Measurements from ENCODE around the gene RELN. TPM values are rescaled to one million over a fixed set of nuclear protein-coding genes. Genes with fewer than 3 reads are reported as not detected.
"Not testable (repeated sequence)": the region's sequence is repeated elsewhere in the genome, so short reads cannot be mapped to it uniquely, and the experiment has no call there.

The RELN gene
- total RNA-seq, 2 donors from 2014 or later = 1.5 to 1.6 TPM

- ATAC-seq = no peak
Measured at GRCh38 chr7:103810112-103810744, 179.2 kb downstream of the RELN start.

GRCh38 chr7:103809229-103809994, 180.0 kb downstream of the RELN start:
- intact Hi-C loops (cut with DNase I, micrococcal nuclease) = no loop called here
- ATAC-seq (peak; percentile 27), DNase-seq (no peak)

More at GRCh38 chr7:103810112-103810744, 179.2 kb downstream of the RELN start:
- intact Hi-C loops (cut with DNase I, micrococcal nuclease) = no loop called here
- no peak for DNase-seq

GRCh38 chr7:103805346-103805745, 184.1 kb downstream of the RELN start:
- DNase-seq (no peak), ATAC-seq (no peak)
- intact Hi-C loops (cut with DNase I, micrococcal nuclease) = no loop called here

- ATAC-seq (no peak), DNase-seq (no peak)
- intact Hi-C loops (cut with DNase I, micrococcal nuclease) = no loop called here
Measured at GRCh38 chr7:103803631-103804030, 185.8 kb downstream of the RELN start.

GRCh38 chr7:103799298-103799697, 190.2 kb downstream of the RELN start:
- no peak for ATAC-seq
- DNase-seq = no peak
- intact Hi-C loops (cut with DNase I, micrococcal nuclease) = no loop called here

- ATAC-seq (no peak), DNase-seq (no peak)
- intact Hi-C loops (cut with DNase I, micrococcal nuclease) = no loop called here
Measured at GRCh38 chr7:103797647-103798307, 191.7 kb downstream of the RELN start.

- ATAC-seq = no peak
- no peak for DNase-seq
- intact Hi-C loops (cut with DNase I, micrococcal nuclease) = no loop called here
Measured at GRCh38 chr7:103796327-103796962, 193.0 kb downstream of the RELN start.

- no peak for ATAC-seq
- no peak for DNase-seq
- intact Hi-C loops (cut with DNase I, micrococcal nuclease) = no loop called here
Measured at GRCh38 chr7:103795787-103796186, 193.7 kb downstream of the RELN start.

- ATAC-seq = no peak
- intact Hi-C loops (cut with DNase I, micrococcal nuclease) = no loop called here
- no peak for DNase-seq
Measured at GRCh38 chr7:103795107-103795506, 194.4 kb downstream of the RELN start.

GRCh38 chr7:103794424-103794823, 195.0 kb downstream of the RELN start:
- intact Hi-C loops (cut with DNase I, micrococcal nuclease) = no loop called here
- no peak for ATAC-seq
- no peak for DNase-seq

- DNase-seq (no peak), ATAC-seq (no peak)
- intact Hi-C loops (cut with DNase I, micrococcal nuclease) = no loop called here
Measured at GRCh38 chr7:103793614-103794013, 195.8 kb downstream of the RELN start.

GRCh38 chr7:103791894-103792293, 197.6 kb downstream of the RELN start:
- DNase-seq (no peak), ATAC-seq (no peak)
- intact Hi-C loops (cut with DNase I, micrococcal nuclease) = no loop called here

GRCh38 chr7:103787041-103787440, 202.4 kb downstream of the RELN start:
- intact Hi-C loops (cut with DNase I, micrococcal nuclease); ATAC-seq; DNase-seq: not testable (repeated sequence)

- ATAC-seq = no peak
- intact Hi-C loops (cut with DNase I, micrococcal nuclease) = no loop called here
Measured at GRCh38 chr7:103784646-103785286, 204.7 kb downstream of the RELN start.

GRCh38 chr7:103781409-103781808, 208.0 kb downstream of the RELN start:
- intact Hi-C loops (cut with DNase I, micrococcal nuclease) = no loop called here
- no peak for ATAC-seq
- DNase-seq = no peak

More at GRCh38 chr7:103784646-103785286, 204.7 kb downstream of the RELN start:
- no peak for DNase-seq

GRCh38 chr7:103780561-103780960, 208.9 kb downstream of the RELN start:
- intact Hi-C loops (cut with DNase I, micrococcal nuclease); ATAC-seq; DNase-seq: not testable (repeated sequence)

- ATAC-seq (no peak), DNase-seq (no peak)
- intact Hi-C loops (cut with DNase I, micrococcal nuclease) = no loop called here
Measured at GRCh38 chr7:103777440-103777839, 212.0 kb downstream of the RELN start.

- intact Hi-C loops (cut with DNase I, micrococcal nuclease) = no loop called here
- DNase-seq = no peak
Measured at GRCh38 chr7:103773726-103774125, 215.7 kb downstream of the RELN start.

GRCh38 chr7:103772171-103772773, 217.2 kb downstream of the RELN start:
- DNase-seq (no peak), ATAC-seq (no peak)
- intact Hi-C loops (cut with DNase I, micrococcal nuclease) = no loop called here

More at GRCh38 chr7:103773726-103774125, 215.7 kb downstream of the RELN start:
- ATAC-seq = no peak
